Measurements from ENCODE around the gene USP9X.
"Not testable (repeated sequence)": the region's sequence is repeated elsewhere in the genome, so short reads cannot be mapped to it uniquely, and the experiment has no call there.

DNA sequence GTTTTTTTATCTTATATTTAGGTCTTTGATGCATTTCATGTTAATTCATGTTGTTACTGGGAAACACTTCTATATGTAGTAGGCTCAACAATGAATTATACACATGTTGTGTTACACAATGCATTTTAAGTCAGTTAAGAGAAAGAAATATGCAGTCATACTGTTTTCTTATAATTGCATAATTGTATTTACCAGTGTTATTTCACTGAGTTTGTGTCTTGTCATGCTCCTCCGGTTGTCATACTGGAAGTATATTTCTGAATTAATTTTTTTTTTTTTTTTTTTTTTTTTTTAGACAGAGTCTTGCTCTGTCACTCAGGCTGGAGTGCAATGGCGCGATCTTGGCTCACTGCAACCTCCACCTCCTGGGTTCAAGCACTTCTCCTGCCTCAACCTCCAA is 21.0 kb downstream of the USP9X start:
- TF ChIP-seq, protein P1, sequence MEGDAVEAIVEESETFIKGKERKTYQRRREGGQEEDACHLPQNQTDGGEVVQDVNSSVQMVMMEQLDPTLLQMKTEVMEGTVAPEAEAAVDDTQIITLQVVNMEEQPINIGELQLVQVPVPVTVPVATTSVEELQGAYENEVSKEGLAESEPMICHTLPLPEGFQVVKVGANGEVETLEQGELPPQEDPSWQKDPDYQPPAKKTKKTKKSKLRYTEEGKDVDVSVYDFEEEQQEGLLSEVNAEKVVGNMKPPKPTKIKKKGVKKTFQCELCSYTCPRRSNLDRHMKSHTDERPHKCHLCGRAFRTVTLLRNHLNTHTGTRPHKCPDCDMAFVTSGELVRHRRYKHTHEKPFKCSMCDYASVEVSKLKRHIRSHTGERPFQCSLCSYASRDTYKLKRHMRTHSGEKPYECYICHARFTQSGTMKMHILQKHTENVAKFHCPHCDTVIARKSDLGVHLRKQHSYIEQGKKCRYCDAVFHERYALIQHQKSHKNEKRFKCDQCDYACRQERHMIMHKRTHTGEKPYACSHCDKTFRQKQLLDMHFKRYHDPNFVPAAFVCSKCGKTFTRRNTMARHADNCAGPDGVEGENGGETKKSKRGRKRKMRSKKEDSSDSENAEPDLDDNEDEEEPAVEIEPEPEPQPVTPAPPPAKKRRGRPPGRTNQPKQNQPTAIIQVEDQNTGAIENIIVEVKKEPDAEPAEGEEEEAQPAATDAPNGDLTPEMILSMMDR (IDR thresholded peaks at IDR 0.05; ENCODE audit: poor library complexity), result not testable (repeated sequence)
- TF ChIP-seq EZH2 (IDR thresholded peaks at IDR 0.05; ENCODE audit: borderline replicate concordance), result not testable (repeated sequence)
